HL-60/S4 treated with phorbol 12-myristate 13-acetate at 8.2 ng/mL for 4 days and 3 days (cell line): Measurements from ENCODE around the gene STARD13.
"Not testable (repeated sequence)": the region's sequence is repeated elsewhere in the genome, so short reads cannot be mapped to it uniquely, and the experiment has no call there.

Experiments used
- in situ Hi-C: fragments of 300-500 bp; cut with MboI; formaldehyde crosslinking; loops from 2 replicates; pipeline ENCODE4 v1.15.0; 2022; ENCODE audit warnings: low sequenced_read_pairs

The STARD13 gene

DNA sequence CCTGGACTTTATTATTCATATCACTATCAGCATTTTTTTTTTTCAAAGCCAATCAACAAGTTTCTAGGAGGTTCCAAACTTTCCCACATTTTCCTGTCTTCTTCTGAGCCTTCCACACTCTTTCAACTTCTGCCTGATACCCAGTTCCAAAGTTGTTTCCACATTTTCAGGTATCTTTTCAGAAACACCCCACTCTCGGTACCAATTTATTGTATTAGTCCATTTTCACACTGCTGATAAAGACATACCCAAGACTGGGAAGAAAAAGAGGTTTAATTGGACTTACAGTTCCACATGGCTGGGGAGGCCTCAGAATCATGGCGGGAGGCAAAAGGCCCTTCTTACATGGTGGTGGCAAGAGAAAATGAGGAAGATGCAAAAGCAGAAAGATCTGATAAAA, 122.8 kb downstream of the STARD13 start:
- in situ Hi-C loops, result not testable (repeated sequence)

DNA sequence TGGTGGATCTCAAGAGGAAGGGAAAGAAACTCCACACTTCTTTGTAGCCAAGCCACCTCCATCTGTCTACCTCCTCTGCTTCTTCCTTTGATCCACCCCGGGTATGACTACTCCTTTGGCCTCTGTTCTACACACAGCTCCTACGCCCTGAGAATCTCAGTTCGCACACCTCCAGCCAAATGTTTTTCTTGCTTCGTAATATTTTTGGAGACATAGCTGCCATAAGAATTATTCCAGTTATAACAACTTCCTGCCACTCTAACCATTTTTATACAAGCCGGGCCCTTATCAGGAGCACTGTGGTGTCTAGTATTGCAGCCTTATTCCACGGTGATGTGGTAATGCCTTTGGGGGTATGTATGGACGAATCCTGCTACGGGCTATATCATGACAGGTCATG, 126.7 kb downstream of the STARD13 start:
- in situ Hi-C loops, result no loop called here

DNA sequence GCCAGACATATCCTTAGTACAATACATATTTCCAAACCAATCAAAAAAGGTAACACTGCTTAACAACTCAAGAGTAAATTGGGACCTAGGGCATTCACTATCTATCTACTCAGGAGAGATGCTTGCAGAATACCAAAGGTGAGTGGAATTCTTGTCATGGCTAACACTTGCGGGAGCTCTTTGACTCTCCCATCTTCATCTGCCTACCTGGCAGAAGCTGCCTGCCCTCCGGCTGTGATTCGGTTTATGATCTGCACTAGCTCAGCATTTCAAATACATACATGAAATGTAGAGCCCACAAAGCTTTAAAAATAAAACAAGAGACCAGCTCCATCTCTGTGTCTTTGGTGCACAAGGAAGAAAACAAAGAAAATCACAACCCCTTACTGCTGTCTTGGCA, 127.3 kb downstream of the STARD13 start:
- in situ Hi-C loops, result no loop called here

DNA sequence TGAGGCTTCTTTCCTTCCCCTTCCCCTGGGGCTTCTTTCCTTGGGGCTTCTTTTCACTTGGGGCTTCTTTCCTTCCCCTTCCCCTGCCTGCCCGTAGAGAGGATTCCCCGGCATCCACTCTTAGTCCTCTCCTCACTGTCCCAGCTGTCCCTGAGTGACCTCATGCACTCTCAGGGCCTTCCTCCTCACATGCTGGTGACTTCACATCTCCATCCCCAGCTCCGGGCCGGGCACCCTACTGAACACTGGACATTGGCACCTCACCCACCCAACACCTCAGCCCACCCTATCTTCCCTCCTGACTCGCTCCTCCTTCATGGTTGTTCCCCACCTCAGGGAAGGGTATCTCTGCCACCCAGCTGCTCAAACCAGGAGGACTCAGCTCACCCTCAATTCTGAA, 130.6 kb downstream of the STARD13 start:
- in situ Hi-C loops, result no loop called here

DNA sequence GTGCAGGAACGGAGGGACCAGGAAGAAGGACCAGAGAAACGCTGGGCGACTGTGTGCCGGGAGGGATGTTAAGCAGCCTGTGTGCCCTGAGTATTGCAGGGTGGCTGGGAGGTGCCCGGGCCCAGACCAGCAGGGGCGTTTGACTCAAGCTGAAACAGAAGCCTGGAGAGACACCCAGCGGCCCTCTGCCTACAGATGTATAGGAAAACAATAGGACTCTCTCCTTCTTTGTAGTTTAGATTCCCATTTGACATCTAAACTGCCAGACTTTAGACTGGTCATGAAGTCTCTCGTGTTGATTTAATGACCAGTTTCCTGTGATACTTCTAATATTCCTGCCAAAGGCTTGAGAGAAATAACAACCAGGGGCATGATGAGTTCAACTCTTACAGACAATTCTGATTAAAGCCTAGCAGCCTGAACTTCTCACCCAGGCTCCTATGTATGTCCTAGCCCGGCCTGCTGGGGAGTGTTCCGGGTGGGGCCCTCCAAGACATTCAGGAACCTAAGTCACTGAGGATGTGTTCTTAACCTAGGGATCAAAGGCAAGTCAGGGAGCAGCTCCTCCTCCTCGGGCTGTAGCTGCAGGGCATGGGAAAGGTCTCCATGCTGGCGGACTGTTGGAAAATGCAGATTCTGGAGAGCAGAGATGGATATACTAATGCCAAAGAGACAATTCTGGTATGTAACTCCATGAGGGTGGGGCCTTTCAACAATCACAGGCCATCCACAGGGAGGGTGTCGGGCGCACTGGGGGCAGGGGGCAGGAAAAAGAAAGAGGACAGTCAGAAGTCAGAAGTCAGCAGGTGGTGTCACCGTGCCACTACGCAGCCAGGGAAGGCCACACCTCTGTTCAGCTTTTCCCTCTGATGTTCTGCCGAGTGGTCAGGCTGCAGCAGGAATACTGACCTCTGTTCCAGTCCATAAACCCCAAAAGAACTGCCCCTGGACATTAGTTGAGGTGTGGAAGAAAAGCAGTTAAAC, 131.8 kb downstream of the STARD13 start:
- in situ Hi-C loops, result no loop called here

DNA sequence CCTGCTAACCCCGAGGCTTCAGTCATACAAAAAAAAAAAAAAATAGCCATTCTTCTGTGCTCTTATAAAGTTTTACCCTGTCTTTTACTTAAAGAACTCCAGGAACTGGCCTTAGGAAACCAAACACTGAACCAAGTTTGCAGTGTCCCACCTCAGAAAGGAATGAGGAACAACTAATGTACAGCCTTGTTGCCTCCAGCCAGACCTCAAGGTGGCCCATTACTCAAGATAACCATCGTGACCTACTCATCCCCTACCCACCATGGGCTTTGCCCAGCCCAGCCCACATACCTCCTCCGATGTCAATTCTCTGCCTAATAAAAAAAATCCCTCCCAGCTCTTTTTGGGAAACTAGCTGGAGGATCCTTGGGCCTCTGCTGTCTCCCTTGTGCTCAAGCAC, 133.2 kb downstream of the STARD13 start:
- in situ Hi-C loops, result no loop called here

DNA sequence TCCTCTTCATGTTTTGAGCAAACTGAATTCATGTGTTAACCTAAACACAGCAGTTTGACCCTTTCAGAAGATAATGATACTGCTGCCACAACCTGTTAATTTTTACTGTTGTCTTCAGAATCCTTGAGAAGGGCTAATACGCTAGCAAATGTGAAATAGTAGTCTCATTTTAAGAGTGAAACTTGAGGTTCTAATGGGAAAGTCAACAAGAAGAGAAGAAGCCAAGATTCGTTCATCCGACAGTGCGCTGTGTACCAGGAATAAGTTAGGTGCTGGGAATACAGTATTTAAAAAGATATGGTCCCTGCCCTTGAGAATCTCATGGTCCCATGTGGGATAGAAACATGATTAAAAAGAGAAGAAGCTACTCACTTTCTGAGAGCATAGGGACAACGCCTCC, 134.9 kb downstream of the STARD13 start:
- in situ Hi-C loops, result no loop called here

DNA sequence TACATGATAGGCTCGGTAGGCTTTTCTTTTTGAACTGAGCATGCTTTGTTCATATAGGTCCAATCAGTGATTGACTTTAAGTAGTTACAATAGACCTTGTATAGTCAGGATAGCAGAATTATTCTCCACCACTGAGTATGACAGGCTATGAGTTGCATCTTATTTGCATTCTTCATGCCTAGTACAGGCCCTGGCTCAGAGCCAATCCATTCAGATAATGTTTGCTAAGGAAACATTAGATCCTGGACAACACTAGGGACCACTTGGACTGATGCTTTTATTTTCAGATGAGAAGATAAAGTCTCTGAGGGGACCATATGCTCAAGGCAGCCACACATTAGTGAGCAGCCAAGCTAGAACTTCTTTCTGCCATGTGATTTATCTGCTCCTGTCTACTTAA, 135.4 kb downstream of the STARD13 start:
- in situ Hi-C loops, result no loop called here

DNA sequence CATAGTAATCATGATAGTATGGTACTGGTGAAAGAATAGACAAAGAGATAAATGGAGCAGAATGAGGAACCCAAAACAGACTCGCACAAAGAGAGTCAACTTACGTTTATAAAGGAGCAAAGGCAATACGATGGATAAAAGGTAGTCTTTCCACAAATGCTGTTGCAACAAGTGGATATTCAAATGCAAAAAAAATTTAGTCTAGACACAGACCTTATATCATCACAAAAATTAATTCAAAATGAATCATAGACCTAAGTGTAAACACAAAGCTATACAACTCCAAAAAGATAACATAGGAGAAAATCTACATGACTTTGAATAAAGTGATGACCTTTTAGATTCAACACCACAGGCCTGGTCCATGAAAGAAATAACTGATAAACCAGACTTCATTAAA, 137.7 kb downstream of the STARD13 start:
- in situ Hi-C loops, result no loop called here

DNA sequence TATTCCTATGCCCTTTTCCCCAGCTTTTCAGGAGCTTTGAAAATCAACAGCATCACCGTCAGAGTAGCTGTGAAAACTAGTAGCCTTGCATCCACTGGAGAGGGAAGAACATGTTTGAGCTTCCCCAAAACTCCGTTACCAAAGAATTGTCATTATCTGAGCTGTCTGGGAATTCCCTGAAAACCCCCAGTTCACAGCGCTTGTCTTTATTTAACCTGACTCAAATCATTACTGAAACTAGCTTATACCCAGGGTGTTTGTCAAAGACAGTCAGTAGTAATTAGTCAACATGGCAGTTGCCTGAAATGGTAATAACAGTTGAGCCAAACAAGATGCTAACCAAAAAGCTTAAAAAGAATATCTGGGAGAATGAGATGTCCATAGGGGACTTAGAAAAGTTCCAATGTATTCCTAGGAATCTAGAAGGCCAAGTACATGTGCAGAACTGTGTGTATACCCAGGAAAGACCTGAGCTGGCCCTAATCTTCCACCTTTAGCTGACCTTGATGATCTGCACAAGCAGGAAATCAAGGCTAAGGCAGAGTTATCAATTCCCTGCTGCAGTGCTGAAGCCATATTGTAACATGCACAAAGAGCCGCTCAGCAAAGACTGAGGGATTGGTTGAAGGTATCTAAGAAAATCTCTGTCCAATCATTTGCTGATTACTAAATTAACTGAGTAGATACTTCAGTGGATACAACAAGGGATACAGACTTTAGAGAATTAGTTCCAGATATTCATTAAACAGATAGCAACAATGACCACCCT, 138.5 kb downstream of the STARD13 start:
- in situ Hi-C loops, result no loop called here

DNA sequence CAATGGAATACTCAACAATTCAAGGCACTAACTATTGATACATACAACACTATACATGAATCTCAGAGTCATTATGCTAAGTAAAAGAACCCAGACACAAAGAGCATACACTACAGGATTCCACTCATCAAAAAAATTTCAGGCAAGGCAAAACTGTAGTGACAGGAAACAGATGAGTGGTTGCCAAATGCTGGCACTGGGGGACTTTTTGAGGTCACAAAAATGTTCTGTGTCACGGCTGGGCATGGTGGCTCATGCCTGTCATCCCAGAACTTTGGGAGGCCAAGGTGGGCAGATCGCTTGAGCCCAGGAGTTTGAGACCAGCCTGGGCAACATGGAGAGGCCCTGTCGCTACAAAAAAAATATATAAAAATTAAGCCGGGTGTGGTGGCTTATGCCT, 139.9 kb downstream of the STARD13 start:
- in situ Hi-C loops, result no loop called here

DNA sequence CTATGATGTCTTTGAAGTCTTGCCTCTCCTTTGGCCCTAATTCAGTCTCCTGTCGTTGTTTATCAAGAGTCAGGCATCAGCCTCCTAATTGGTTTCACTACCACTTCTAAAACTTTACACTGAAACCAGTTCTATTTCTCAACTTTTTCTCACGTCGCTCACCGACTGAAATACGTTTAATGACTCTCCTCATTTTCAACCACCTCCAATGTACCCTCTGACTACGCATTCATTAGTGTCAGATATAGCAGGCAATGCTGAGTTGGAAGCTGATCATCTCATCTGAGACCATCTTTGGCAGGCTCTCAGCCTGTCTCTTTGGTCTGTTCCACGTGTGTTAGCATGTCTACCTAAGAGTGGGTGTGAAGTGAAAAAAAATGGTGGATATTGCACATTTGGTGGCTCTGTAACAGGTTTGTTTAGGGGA, 141.2 kb downstream of the STARD13 start:
- in situ Hi-C loops, result no loop called here

DNA sequence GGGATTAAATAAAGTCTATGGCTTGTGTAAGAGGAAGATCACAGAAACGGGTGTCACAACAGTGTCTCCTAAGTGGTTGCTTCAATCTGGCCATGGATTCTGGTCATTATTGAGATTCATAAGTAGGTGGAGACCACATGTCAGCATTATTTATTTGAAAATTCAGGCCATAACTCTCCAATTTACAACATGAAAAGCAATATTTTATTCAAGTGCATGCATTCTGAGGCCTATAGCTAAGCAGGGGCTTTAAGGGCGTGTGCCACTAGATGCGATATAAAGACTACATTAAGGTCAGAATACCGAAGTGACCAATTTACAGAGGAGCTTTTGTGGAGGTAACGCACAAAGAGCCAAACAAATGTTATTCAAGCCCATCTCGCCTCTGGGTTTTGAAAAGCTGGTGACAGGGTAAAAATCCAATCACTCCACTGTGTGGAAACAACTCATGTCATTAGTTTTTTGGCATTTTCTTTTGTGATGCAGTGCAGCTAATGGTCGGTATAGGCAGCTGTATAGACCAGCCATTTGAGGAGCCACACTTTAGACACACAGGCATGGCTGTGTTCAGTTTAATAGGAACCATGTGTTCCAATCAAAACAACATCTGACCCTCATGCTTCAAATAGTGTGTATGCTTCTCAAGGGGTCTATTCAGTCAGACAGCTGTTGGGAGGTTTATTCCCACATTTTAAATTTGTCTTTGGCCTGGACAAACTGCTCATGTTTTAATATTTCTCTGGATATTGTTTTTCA, 145.6 kb downstream of the STARD13 start:
- in situ Hi-C loops, result no loop called here

DNA sequence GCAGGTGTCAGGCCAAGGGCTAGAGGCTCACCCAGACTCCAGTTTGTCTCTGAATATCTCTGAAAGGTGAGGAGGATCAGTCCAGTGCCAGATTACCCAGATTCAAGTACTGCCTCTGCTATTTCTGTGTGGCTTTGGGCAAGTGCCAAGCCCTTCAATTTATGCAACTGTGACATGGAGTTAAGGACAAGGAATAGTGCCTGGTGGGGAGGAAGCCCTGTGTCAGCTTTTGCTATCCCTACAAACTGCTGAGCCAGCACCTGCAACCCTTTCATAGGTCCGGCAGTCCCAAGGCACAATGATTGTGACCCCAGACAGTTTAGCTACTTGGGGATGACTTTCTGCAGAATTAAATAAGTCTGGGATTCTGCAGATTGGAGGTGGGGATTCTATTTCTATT, 146.4 kb downstream of the STARD13 start:
- in situ Hi-C loops, result no loop called here

DNA sequence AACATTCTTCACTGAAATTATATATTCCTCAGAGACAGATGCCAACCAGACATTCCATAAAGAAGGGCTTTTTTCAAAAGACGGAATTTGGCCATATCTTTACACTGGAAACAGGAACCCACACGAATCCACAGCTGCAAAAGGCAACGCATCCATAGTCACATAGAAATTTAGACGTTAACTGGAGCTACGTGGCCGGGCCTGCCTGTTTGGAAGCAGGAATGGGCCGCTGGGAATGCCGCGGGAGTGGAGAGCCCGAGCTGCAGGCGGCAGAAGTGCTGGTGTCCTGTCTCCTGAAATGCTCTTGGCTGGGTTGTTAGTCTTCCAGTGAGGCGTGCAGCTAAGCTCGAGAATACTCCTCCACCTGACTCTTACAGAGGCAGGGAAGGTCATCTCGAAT, 147.1 kb downstream of the STARD13 start:
- in situ Hi-C loops, result no loop called here

DNA sequence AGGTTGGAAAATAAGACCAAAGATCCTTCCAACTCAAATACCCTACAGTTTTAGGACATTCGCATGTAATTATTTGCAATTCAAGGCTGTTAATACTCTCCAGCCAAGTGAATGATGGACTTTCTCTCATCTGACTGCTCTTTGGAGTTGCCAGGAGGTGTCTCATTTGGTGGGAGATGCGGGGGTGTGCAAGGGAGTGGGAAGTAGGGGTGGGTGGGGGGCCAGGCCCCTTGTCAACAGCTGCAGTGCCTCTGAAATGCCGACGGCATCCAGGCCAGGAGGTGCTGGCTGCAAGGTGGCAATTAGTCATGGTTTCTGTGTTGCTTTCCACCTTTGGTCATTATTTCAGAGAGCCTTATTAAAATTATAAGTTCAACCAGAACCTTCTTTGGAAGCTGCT, 147.8 kb downstream of the STARD13 start:
- in situ Hi-C loops, result no loop called here

DNA sequence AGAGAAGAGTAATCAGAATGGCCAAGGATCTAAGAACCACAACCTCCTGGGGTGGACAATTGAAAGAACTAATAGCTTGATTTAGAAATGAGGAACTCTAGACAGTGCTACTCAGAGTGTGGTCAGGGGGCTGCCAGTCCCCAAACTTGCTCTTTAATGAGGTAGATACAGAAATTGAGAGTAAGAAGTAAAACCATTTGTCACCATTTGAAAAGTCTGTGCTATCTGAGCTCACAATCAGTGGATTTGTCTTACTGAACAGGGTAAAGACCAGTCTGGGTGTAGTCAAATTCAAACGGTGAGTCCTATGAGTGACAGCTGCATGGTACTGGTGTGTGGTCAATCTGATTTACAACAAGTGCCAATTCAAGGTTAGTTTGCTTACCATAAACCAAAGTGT, 150.5 kb downstream of the STARD13 start:
- in situ Hi-C loops, result no loop called here

DNA sequence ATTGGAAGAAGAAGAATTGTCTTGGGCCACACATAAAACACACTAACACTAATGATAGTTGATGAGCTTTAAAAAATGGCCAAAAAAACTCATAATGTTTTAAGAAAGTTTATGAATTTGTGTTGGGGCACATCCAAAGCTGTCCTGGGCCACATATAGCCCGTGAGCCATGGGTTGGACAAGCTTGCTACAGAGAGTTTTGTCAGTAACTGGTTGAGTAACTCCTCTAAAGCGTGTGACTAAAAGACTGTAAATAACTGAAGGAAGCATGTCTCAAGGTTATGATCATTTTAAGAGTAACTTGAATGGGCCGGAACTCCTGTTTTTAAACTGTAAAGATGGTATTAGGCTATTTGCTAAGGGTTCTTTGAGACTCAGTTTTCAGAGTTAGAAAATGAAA, 151.3 kb downstream of the STARD13 start:
- in situ Hi-C loops, result no loop called here

DNA sequence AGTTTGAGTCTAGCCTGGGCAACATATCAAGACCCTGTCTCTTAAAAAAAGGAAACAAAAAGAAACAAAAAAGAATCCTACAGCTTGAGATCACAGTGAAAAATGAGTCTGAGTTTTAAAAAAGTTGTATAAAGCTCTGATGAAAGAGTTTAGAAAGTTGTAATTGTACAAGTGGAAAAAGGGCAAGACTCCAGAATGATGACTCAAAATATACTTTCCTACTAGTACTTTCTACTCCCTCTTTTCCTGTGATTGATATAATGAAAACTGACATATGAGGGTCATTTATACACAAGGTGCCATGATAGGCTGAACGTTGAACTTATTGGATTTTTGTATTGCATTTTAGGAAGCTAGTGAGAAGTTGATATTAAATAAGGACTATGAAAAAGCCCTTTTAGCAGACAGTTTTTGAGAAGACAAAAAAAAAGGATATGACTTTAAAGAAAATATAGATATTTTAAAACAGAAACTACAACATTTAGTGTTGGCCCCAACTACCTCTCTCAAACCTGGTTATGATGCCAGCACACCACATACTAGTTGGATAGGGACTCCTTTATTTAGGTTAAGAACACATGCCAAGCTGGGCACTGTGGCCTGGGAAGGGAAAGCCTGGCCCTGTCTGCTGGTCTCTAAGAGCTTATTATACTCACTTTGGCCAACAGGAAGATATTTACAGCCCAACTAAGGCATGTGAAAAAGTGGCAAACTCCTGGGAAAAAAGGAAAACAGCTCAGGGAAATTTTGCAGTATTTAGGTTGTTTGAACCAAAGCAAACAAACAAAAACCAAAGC, 152.7 kb downstream of the STARD13 start:
- in situ Hi-C loops, result no loop called here

DNA sequence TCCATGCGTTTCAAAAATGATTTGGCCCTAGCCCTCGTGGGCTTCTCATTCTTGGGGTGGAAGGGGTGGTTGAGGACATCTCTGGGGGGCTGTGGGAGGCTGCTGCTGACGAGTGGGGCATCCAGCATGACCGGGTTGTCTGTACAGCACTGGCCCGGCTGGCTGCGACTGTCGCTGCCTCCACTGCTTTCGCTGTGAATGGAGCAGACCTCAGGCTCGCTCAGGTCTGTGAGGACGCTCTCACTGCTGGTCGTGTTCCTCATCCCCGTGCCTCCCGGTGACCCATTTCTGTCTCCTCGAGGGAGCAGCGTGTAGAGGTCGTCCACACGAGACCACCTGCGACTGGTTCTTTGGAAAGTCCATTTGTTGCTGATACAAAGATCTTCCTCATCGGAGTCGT, 155.7 kb downstream of the STARD13 start:
- in situ Hi-C loops, result no loop called here
